Keratinocyte (primary cell): ENCODE data around the gene CTNNA2. TPM values are rescaled to one million over a fixed set of nuclear protein-coding genes. Genes with fewer than 3 reads are reported as not detected.

ENCODE experiments used
- DNase-seq: peaks from one replicate; pipeline ENCODE4 v3.0.0-alpha.2; 2011; ENCODE audit warnings: low read depth, missing footprints, low spot score
- FAIRE-seq: peaks from 2 replicates; lab custom pipeline; 2011; peaks lifted over from hg19 to GRCh38; lab: Jason Lieb, UNC
- H2AFZ ChIP-seq: 2 replicates; pipeline ENCODE4 v1.6.0; 2012; ENCODE audit warnings: low read length, control low read depth, inconsistent platforms; ENCODE audit not compliant: control insufficient read depth
- H3K27ac ChIP-seq: 2 replicates; pipeline ENCODE4 v1.5.1; 2011; ENCODE audit warnings: low read length; ENCODE audit not compliant: control insufficient read depth, insufficient read depth
- H3K27me3 ChIP-seq: 3 replicates; pipeline ENCODE4 v1.6.0; 2011; ENCODE audit warnings: low read length; ENCODE audit not compliant: control insufficient read depth, insufficient read depth; ENCODE audit errors: extremely low read depth
- H3K36me3 ChIP-seq, 2 experiments: 2 replicates in 1 of 2; 3 replicates in 1 of 2; pipeline ENCODE4 v1.5.1; 2011; ENCODE audit warnings: low read length in 2 of 2, mild to moderate bottlenecking in 1 of 2; ENCODE audit not compliant: control insufficient read depth in 2 of 2, insufficient read depth in 2 of 2; ENCODE audit errors: extremely low read depth in 1 of 2
- H3K4me1 ChIP-seq: 3 replicates; pipeline ENCODE4 v1.5.1; 2011; ENCODE audit warnings: low read length; ENCODE audit not compliant: control insufficient read depth, insufficient read depth; ENCODE audit errors: extremely low read depth
- H3K4me2 ChIP-seq: 3 replicates; pipeline ENCODE4 v1.6.0; 2011; ENCODE audit warnings: low read depth, low read length; ENCODE audit not compliant: control insufficient read depth, insufficient read depth; ENCODE audit errors: extremely low read depth
- H3K4me3 ChIP-seq, 3 experiments: fragments of 200-600 bp in 1 of 3; sonication (generic) in 1 of 3; 2 replicates in 2 of 3; 3 replicates in 1 of 3; pipeline ENCODE4 v1.5.1; 2011 to 2016; ENCODE audit warnings: low read length in 3 of 3, mild to moderate bottlenecking in 3 of 3, control low read depth in 2 of 3, inconsistent platforms in 1 of 3, low read depth in 1 of 3, mixed read lengths in 1 of 3, mixed run types in 1 of 3, moderate library complexity in 1 of 3; ENCODE audit not compliant: control insufficient read depth in 2 of 3, insufficient read depth in 2 of 3; ENCODE audit errors: extremely low read depth in 1 of 3
- H3K79me2 ChIP-seq: 2 replicates; pipeline ENCODE4 v1.6.0; 2012; ENCODE audit warnings: low read length; ENCODE audit not compliant: control insufficient read depth, insufficient read depth
- H3K9ac ChIP-seq: 3 replicates; pipeline ENCODE4 v1.6.0; 2011; ENCODE audit warnings: low read length; ENCODE audit not compliant: control insufficient read depth, insufficient read depth; ENCODE audit errors: extremely low read depth
- H3K9me1 ChIP-seq: 3 replicates; pipeline ENCODE4 v1.6.0; 2011; ENCODE audit warnings: low read length; ENCODE audit not compliant: control insufficient read depth, insufficient read depth; ENCODE audit errors: extremely low read depth
- H3K9me3 ChIP-seq: 2 replicates; pipeline ENCODE4 v1.5.1; 2012; ENCODE audit warnings: low read depth, low read length; ENCODE audit not compliant: control insufficient read depth
- H4K20me1 ChIP-seq: 3 replicates; pipeline ENCODE4 v1.6.0; 2011; ENCODE audit warnings: low read length; ENCODE audit not compliant: control insufficient read depth, insufficient read depth; ENCODE audit errors: extremely low read depth
- EZH2 ChIP-seq: IDR thresholded peaks from one replicate; pipeline ENCODE4 v1.6.1; 2012; ENCODE audit warnings: inconsistent platforms, mild to moderate bottlenecking, low read length, moderate library complexity
- dilution Hi-C: fragments of 300-500 bp; cut with MboI; formaldehyde crosslinking; loops from one replicate; pipeline ENCODE4 v1.7.0; 2020; ENCODE audit warnings: low sequenced_read_pairs; ENCODE audit not compliant: extremely low pct_ligation_motif_present
- polyA plus RNA-seq, 5 experiments: library from polyadenylated mRNA; depleted of rRNA in 3 of 5; stranded (reverse) in 3 of 5; stranded (forward) in 1 of 5; unstranded in 1 of 5; fragments of >200 nt; gene quantifications; 1 replicate in 1 of 5; 2 replicates in 3 of 5; 3 replicates in 1 of 5; pipeline versions ENCODE4 v1.2.1 to v1.2.3, GENCODE V29; 2011 to 2012; ENCODE audit warnings: missing spikeins in 2 of 5, low read depth in 1 of 5, low replicate concordance in 1 of 5
- TF ChIP-seq, protein P1 (sequence below), 3 experiments: IDR thresholded peaks in 1 of 3; conservative IDR thresholded peaks in 1 of 3; optimal IDR thresholded peaks in 1 of 3; 2 replicates in 2 of 3; 3 replicates in 1 of 3; pipeline versions ENCODE3 to v1.5.1; 2011; ENCODE audit warnings: low read length in 3 of 3, mild to moderate bottlenecking in 3 of 3, moderate library complexity in 2 of 3, control low read depth in 1 of 3, inconsistent platforms in 1 of 3; ENCODE audit not compliant: insufficient read depth in 2 of 3; ENCODE audit errors: extremely low read depth in 1 of 3

Gene CTNNA2
- polyA plus RNA-seq, 1 donor (not counting 4 experiments of a cell fraction or from before 2014, with no cell fraction given) = not detected

DNA sequence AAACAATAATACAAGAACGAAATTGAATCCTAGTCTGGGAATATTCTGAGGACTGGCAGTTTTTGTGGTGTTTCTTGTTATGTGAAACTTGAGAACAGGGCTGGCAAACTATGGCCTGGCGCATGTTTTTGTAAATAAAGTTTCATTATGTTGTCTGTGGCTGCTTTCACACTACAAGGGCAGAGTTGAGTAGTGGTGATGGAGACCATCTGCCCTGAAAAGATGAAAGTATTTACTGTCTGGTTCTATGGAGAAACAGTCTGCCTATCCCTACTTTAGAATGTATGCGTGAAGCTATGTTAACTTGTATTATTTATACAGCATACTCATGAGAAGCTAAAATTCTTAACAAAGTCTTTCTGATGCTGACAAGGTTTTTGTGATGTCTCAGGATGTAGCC is 439.8 kb downstream of the CTNNA2 start:
- Histone ChIP-seq H3K9me3 (no peaks in the 10 kb centered on the region), H3K4me1 (no peaks in the 10 kb centered on the region), H3K4me2 (no peak overlapping the region), H4K20me1 (no peaks in the 10 kb centered on the region), H2AFZ (no peak overlapping the region), H3K27ac (no peak overlapping the region), H3K9me1 (no peaks in the 10 kb centered on the region), H3K79me2 (no peaks in the 10 kb centered on the region), H3K36me3 (no peaks in the 10 kb centered on the region), H3K4me3 (no peak overlapping the region), H3K27me3 (no peaks in the 10 kb centered on the region), H3K9ac (no peak overlapping the region)
- DNase-seq = no peak
- TF ChIP-seq, protein P1, sequence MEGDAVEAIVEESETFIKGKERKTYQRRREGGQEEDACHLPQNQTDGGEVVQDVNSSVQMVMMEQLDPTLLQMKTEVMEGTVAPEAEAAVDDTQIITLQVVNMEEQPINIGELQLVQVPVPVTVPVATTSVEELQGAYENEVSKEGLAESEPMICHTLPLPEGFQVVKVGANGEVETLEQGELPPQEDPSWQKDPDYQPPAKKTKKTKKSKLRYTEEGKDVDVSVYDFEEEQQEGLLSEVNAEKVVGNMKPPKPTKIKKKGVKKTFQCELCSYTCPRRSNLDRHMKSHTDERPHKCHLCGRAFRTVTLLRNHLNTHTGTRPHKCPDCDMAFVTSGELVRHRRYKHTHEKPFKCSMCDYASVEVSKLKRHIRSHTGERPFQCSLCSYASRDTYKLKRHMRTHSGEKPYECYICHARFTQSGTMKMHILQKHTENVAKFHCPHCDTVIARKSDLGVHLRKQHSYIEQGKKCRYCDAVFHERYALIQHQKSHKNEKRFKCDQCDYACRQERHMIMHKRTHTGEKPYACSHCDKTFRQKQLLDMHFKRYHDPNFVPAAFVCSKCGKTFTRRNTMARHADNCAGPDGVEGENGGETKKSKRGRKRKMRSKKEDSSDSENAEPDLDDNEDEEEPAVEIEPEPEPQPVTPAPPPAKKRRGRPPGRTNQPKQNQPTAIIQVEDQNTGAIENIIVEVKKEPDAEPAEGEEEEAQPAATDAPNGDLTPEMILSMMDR (optimal IDR thresholded peaks at IDR 0.05 in 1 of 3, IDR thresholded peaks at IDR 0.05 in 1 of 3, conservative IDR thresholded peaks at IDR 0.05 in 1 of 3; ENCODE audit: extremely low read depth in 1 of 3, insufficient read depth in 2 of 3, low read length in 3 of 3) = no peak
- no peak for TF ChIP-seq EZH2
- dilution Hi-C loops = no loop called here
- no peak for FAIRE-seq

DNA sequence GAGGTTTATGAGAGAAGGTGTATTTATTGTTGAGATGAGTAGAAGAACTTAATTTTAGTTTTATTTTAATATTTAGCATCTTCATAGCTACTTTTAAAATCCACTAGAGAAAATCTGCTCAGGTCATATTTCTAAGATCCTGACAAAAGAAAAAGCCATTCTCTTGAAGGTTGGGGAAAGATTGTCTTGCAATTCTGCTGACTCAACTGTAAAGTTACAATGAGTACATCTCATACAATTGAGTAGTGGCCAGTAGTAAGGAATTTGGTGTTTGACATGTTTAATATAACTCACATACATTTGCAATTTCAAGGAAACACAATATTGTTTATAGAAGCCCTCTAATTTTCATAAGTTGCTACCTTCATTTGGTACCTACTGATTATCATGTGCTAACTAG is 447.2 kb downstream of the CTNNA2 start:
- TF ChIP-seq, protein P1 (optimal IDR thresholded peaks at IDR 0.05 in 1 of 3, IDR thresholded peaks at IDR 0.05 in 1 of 3, conservative IDR thresholded peaks at IDR 0.05 in 1 of 3; ENCODE audit: extremely low read depth in 1 of 3, insufficient read depth in 2 of 3, low read length in 3 of 3) = no peak
- TF ChIP-seq EZH2 = no peak
- no peak for FAIRE-seq
- no peak for DNase-seq
- no peak overlapping the region for H3K9ac ChIP-seq
- dilution Hi-C loops = no loop called here
- no peak overlapping the region for H3K4me2 ChIP-seq
- H3K4me1 ChIP-seq = no peaks in the 10 kb centered on the region
- H3K27me3 ChIP-seq = no peaks in the 10 kb centered on the region
- no peak overlapping the region for H3K27ac ChIP-seq
- no peak overlapping the region for H2AFZ ChIP-seq
- no peaks in the 10 kb centered on the region for H4K20me1 ChIP-seq
- peaks cover 4% of the 10 kb centered on the region for H3K9me3 ChIP-seq
- no peaks in the 10 kb centered on the region for H3K9me1 ChIP-seq
- H3K79me2 ChIP-seq = no peaks in the 10 kb centered on the region
- no peak overlapping the region for H3K4me3 ChIP-seq
- no peaks in the 10 kb centered on the region for H3K36me3 ChIP-seq
